GM12875 (cell line): ENCODE measurements around the gene ATL1.
"Not testable (repeated sequence)": the region's sequence is repeated elsewhere in the genome, so short reads cannot be mapped to it uniquely, and the experiment has no call there.

Experiments
- H3K4me3 ChIP-seq: one replicate; pipeline ENCODE4 v1.5.1; 2011; ENCODE audit warnings: low read depth, low read length, control low read depth
- TF ChIP-seq, protein P1 (sequence below): IDR thresholded peaks from 2 replicates; pipeline ENCODE4 v1.5.1; 2011; ENCODE audit warnings: low read depth, mild to moderate bottlenecking, control low read depth, inconsistent platforms, low read length, moderate library complexity, borderline replicate concordance; ENCODE audit not compliant: insufficient read depth

Gene ATL1

DNA sequence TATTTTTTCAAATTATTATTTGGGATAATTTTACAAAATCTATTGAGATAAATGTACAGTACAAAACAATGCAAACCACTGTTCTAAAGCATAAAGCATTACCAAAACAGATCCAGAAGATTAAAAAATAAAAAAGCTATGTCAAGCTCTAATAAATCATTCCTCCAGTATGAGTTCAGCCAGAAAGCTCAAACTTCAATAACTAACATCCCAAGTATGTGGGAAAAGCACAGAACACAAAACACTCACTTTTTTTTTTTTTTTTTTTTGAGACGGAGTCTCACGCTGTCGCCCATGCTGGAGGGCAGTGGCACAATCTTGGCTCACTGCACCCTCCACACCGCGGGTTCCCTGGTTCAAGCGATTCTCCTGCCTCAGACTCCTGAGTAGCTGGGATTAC, 96.8 kb downstream of the ATL1 start:
- no peak overlapping the region for H3K4me3 ChIP-seq
- TF ChIP-seq, protein P1, sequence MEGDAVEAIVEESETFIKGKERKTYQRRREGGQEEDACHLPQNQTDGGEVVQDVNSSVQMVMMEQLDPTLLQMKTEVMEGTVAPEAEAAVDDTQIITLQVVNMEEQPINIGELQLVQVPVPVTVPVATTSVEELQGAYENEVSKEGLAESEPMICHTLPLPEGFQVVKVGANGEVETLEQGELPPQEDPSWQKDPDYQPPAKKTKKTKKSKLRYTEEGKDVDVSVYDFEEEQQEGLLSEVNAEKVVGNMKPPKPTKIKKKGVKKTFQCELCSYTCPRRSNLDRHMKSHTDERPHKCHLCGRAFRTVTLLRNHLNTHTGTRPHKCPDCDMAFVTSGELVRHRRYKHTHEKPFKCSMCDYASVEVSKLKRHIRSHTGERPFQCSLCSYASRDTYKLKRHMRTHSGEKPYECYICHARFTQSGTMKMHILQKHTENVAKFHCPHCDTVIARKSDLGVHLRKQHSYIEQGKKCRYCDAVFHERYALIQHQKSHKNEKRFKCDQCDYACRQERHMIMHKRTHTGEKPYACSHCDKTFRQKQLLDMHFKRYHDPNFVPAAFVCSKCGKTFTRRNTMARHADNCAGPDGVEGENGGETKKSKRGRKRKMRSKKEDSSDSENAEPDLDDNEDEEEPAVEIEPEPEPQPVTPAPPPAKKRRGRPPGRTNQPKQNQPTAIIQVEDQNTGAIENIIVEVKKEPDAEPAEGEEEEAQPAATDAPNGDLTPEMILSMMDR, result no peak

DNA sequence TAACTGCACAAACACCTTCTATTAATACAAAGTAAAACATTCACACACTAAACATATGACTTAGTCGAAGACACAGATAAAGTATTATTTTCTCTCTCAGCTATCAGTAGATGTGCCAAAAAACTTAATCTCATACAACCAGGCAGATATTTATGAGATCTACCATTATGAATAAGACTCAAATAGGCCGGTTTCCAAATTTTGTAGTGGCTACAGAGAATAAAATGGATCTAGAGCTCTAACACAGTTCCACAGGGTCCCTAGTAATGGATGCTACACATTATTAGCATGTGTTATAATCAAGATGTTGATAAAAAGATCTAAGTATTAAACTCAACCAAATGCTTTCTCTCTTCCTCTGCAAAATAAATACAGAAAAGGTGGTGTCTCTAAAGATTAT, 97.8 kb downstream of the ATL1 start:
- no peak overlapping the region for H3K4me3 ChIP-seq
- TF ChIP-seq, protein P1, result no peak

DNA sequence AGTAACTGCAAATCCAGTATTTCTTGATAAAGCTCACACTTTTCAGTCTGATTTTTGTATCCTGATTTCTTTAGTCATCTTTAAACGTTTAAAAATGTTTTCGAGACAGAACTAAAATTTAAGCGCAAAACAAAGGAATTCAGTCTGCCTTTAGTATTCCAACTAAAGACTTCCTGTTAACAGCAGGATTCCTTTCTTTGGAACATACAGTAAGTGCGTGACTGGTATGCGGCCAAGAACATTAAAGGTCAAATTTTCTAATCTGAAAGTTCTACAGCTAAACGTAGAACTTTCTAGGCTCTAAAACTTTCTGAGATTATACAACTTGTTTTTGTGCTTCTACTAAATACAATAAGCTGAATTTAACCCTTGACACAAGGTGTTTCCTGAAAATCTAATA, 98.3 kb downstream of the ATL1 start:
- no peak overlapping the region for H3K4me3 ChIP-seq
- TF ChIP-seq, protein P1, result no peak

DNA sequence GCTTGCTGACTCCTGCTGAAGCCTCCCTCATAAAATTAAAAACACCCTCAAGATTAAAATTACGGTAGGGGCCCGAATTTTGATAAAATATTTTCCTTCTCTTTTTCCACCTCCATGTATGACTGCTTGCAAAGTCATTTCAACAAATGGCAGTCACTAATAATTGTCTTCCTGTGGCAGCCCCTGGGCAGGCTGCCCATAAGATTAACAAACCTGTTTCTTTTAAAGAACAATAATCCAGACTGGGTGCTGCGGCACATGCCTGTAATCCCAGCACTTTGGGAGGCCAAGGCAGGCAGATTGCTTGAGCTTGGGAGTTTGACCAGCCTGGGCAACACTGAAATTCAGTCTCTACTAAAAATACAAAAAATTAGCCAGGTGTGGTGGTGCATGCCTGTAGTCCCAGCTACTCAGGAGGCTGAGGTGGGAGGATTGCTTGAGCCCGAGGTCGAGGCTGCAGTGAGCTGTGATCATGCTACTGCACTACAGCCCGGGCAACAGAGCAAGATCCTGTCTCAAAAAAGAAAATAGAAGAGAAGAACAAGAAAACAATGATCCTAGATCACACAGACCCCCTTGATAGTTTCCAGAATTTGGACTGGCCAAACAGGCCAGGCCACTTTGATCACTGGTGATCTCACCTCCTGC, 99.5 kb downstream of the ATL1 start:
- TF ChIP-seq, protein P1, result no peak
- H3K4me3 ChIP-seq, result no peak overlapping the region

DNA sequence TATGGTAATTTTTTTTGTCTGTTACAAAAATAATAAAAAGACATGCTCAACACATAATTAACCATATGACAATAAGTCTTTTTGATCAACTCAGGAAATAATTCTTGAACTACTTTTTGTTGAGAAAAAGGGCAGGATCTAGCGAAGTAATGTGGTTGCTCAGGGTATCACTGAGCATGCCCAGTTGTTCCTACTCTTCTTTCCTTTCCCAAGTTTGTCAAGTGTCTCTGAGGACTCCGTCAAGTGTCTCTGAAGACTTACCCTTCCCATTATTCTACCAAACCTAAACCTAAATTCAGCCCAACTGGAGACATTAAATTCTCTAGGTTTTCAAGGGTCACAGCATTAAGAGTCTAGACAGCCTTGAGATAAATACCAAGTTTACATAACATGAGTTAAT, 104.6 kb downstream of the ATL1 start:
- not testable (repeated sequence) for H3K4me3 ChIP-seq

DNA sequence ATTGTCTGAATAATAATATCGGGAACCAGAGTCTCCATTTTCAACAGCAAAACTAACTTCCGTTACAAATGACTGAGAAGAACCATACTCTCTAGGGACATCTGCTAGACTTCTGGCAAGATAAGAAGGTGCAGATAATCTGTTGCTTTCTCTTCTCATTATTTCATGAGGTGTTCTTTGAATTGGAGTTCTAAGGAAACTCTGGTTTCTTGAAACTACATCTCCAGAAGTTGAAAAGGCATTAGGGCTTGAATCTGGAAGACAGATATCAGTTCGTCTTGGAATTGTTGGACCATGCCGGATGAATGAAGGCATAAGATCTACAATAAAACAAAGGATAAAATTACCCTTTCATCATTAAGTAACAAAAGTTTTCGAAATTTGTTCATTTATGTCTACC, 105.4 kb downstream of the ATL1 start:
- H3K4me3 ChIP-seq, result peak overlapping the region; percentile 21

DNA sequence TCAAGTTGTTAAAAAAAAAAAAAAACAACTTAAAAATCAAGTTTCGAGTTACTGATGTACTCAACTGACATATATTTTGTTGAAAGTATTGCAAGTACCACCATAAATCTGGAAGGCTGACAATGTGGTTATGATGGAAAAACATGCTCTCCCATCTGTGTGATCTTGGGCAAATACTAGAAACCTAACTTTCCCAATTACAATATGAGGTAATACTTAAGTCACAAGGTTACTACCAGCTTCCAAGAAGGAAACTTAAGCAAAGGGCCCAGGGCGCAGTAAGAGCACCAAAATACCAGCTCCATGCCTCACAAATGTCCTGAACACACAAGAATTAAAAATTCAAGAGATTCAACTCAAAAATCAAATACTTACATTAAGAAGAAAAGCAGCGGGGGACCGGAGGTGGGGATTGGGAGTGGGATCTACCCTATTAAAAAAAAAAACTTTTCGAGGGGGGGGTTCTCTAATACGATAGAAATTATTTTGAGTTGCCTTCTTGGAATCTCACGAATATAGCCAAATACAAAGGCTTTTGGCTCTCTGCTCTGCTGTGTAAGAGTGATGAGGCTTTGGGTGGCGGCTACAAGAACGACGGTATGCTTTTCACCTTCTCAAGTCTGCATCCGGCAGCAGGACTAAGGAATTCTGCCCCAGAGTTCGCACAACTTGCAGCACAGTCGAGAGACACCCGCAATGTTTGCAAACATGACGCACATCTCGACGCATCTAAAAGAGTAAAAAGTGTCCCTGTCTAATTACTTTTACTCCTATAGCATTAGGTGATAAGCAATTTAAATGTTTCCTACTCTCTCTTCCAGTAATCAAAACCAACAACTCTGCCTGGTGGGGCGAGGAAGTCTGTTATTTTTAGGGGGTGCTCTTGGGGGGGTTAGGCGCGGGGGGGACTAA, 107.1 kb downstream of the ATL1 start:
- peak overlapping the region; percentile 86 for H3K4me3 ChIP-seq
- TF ChIP-seq, protein P1, result no peak

DNA sequence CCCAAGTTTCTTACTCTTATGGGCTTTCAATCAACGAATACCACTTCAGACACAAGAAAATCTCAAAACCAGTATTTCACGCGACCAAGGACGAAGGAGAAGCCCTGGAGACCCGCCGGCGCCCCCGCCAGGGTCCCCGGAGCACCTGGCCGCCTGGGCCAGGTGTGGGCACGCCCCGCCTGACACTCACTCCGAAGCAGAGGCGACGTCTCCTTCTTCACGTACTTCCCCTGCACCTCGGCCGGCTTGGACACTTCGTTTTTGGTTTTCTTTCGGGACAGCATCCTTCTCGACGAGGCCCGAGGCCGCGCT, 107.7 kb downstream of the ATL1 start:
- TF ChIP-seq, protein P1, result 0 out of 2 replicates have a peak, but pooled peaks have one; percentile 13
- H3K4me3 ChIP-seq, result peak overlapping the region; percentile 86
